Neural cell (in vitro differentiated cells): ENCODE data around the gene YWHAQ.

Source experiments
- RAD21 ChIP-seq: fragments of 450-650 bp; conservative IDR thresholded peaks from 2 replicates; pipeline ENCODE4 v1.6.1; 2014; ENCODE audit warnings: antibody characterized with exemption, mild to moderate bottlenecking, moderate library complexity
- TF ChIP-seq, protein P1 (sequence below): IDR thresholded peaks from 2 replicates; pipeline ENCODE4 v1.6.1; 2012; ENCODE audit warnings: borderline replicate concordance

DNA sequence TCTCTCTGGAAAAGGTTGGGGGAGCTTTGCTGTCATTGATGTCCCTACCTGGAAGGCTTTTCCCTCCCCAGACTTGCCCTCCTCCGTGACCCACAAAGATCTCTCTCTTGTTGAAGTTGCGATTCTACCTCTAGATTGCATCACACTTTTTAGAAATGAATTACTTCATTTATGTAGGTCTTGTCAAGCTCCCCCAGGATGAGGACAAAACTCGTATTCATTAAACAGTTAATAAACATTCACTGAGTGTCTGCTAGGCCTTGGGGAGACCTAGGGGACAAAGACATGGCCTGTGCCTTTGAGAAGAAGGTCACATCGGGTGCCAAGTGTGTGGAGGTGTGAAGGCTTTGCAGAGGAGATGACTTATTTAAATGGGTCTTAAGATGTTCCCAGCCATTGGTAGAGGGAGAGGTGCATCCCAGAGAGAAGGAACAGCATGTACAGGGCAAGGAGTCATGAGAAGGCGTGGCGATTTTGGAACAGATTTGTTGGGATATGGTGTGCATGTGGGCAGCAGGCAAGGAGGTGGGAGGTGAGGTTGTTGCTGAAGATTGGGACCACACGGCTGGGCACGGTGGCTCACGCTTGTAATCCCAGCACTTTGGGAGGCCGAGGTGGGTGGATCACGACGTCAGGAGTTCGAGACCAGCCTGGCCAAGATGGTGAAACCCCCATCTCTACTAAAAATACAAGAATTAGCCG is 9.8 kb upstream of the YWHAQ start:
- no peak for TF ChIP-seq RAD21
- TF ChIP-seq, protein P1, sequence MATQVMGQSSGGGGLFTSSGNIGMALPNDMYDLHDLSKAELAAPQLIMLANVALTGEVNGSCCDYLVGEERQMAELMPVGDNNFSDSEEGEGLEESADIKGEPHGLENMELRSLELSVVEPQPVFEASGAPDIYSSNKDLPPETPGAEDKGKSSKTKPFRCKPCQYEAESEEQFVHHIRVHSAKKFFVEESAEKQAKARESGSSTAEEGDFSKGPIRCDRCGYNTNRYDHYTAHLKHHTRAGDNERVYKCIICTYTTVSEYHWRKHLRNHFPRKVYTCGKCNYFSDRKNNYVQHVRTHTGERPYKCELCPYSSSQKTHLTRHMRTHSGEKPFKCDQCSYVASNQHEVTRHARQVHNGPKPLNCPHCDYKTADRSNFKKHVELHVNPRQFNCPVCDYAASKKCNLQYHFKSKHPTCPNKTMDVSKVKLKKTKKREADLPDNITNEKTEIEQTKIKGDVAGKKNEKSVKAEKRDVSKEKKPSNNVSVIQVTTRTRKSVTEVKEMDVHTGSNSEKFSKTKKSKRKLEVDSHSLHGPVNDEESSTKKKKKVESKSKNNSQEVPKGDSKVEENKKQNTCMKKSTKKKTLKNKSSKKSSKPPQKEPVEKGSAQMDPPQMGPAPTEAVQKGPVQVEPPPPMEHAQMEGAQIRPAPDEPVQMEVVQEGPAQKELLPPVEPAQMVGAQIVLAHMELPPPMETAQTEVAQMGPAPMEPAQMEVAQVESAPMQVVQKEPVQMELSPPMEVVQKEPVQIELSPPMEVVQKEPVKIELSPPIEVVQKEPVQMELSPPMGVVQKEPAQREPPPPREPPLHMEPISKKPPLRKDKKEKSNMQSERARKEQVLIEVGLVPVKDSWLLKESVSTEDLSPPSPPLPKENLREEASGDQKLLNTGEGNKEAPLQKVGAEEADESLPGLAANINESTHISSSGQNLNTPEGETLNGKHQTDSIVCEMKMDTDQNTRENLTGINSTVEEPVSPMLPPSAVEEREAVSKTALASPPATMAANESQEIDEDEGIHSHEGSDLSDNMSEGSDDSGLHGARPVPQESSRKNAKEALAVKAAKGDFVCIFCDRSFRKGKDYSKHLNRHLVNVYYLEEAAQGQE = no peak
